Activated naive CD8-positive, alpha-beta T cell treated with anti-CD3 and anti-CD28 coated beads for 36 hours (primary cell): Measurements from ENCODE around the gene INSYN2A. TPM values are rescaled to one million over a fixed set of nuclear protein-coding genes. Genes with fewer than 3 reads are reported as not detected.

ENCODE experiments used
- DNase-seq: peaks from one replicate; pipeline ENCODE4 v3.0.0; 2021
- H3K27ac Mint-ChIP-seq: one replicate; pipeline ENCODE4 v1.8.0; 2022; ENCODE audit warnings: mild to moderate bottlenecking, moderate library complexity, mixed read lengths
- H3K27me3 Mint-ChIP-seq: one replicate; pipeline ENCODE4 v1.8.0; 2022; ENCODE audit warnings: mild to moderate bottlenecking, mixed read lengths
- H3K36me3 Mint-ChIP-seq: one replicate; pipeline ENCODE4 v1.8.0; 2021; ENCODE audit warnings: mild to moderate bottlenecking, mixed read lengths
- H3K4me1 Mint-ChIP-seq: one replicate; pipeline ENCODE4 v1.8.0; 2021; ENCODE audit warnings: mixed read lengths
- H3K4me3 Mint-ChIP-seq: one replicate; pipeline ENCODE4 v1.8.0; 2022; ENCODE audit warnings: mild to moderate bottlenecking, moderate library complexity, mixed read lengths
- H3K9me3 Mint-ChIP-seq: one replicate; pipeline ENCODE4 v1.8.0; 2022; ENCODE audit warnings: mixed read lengths
- total RNA-seq, 2 experiments: library from RNA; stranded (reverse); gene quantifications; one replicate each; pipeline ENCODE4 v1.2.3, GENCODE V29; 2021

INSYN2A gene
- total RNA-seq, 2 experiments from 2014 or later = not detected

DNA sequence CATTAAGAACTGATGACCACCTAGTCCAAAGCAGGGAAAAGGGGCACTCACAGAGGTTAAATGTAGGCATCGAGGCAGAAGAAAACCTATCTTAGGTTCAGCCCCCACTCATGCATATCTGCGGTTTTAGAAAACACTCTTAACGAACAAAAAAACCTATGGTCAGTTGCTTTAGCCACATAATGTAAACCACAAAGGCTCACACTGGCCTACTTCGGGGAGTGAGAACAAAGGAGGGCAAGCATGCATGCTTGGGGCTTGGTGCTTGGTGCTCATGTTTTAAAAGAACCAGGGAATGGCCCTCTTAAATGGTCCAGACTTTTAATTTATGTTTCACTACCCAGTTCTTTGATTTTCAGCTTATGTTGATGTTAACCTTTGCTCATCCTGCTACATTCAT, 14.2 kb downstream of the INSYN2A start:
- Mint-ChIP-seq H3K27me3 (no peaks in the 10 kb centered on the region), H3K9me3 (no peaks in the 10 kb centered on the region), H3K4me3 (no peak overlapping the region), H3K36me3 (no peaks in the 10 kb centered on the region), H3K4me1 (no peaks in the 10 kb centered on the region), H3K27ac (no peak overlapping the region)
- no peak for DNase-seq

DNA sequence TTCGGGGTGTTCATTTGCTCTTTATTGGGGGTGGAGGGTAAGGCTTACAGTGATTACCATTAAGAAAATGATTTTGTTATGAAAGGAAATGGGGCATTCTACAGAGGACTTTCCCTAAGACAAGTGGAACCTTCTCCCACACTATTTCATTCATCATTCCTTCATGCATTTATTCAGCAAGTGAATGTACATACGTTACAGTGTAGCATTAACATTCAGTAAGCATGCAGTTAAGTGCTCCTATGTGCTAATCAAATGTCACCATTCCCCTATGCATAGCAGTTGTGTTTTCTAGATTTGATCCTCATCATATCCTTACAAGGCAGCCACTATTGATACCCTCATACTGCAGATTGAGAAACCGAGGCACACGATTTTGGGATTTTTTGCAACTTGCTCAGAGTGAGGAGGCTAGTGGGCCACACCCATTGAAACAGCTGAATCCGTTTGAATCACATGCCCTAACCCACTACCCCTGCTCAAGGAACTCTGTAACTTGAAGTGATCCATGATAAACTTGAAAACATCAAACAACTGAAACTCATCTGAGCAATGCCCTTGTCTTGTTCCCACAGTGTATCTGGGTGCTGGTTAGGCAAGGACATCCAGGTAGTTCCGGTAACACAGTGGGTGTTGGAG, 16.7 kb downstream of the INSYN2A start:
- Mint-ChIP-seq H3K4me1 (no peaks in the 10 kb centered on the region), H3K9me3 (no peaks in the 10 kb centered on the region), H3K36me3 (no peaks in the 10 kb centered on the region), H3K27ac (no peak overlapping the region), H3K27me3 (no peaks in the 10 kb centered on the region), H3K4me3 (no peak overlapping the region)
- DNase-seq = no peak

DNA sequence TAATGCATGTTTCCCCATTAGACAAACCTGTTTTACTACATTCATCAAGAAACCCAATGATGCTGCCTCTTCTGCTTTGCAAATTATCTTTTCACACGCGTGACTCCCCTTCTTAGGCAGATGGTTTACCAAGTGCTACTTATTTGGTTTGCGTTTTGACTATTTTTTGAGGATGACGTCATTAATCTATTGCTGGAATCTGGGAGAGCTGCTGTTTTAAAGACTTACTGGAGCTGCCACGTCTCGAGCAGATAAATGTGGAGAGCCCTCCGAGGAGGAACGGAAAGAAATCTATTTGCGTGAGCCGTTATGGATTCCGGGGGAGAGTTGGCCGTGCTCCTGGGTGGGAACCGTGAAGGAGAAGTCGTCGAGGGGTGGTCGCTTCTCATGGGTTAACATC, 19.7 kb downstream of the INSYN2A start:
- no peak for DNase-seq
- H3K9me3 Mint-ChIP-seq = no peaks in the 10 kb centered on the region
- no peak overlapping the region for H3K27ac Mint-ChIP-seq
- H3K4me1 Mint-ChIP-seq = no peaks in the 10 kb centered on the region
- no peaks in the 10 kb centered on the region for H3K36me3 Mint-ChIP-seq
- H3K27me3 Mint-ChIP-seq = no peaks in the 10 kb centered on the region
- no peak overlapping the region for H3K4me3 Mint-ChIP-seq

DNA sequence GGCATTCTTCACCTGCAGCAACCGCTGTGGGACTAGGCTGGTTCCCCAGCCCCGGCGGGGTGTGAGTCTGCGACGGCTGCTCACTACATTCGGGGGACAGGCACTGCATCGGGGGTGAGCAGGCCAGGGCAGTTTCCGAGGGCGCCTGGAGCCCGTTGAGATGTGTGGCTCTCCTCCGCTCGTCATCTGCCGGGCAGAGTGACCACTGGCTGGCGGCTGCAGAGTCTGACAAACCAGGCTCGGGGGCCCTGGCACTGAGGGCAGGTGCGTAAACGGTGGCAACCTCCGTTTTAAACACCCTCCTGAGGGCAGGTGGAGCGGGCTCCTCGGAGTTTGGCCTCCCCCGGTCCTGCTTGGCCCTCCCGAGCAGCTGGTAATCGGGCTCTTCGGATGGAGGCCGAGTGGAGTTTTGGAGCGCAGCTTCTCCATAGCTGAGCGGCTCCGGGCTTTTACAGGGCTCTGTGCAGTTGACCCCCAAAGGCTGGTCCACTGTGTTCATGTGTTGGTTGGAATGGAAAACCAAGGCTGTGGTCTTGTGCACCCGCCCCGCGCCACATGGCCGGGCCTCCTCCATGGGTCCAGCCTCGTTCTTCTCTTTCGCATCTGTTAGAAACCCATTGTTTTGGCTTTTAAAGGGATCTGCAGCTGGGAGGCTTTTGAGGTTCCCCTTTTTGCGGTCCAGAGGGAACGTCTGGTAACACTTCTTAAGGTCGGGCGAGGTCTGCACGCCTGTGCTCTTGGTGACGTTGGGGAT, 20.9 kb downstream of the INSYN2A start:
- no peaks in the 10 kb centered on the region for H3K4me1 Mint-ChIP-seq
- no peak overlapping the region for H3K27ac Mint-ChIP-seq
- DNase-seq = no peak
- no peaks in the 10 kb centered on the region for H3K36me3 Mint-ChIP-seq
- no peaks in the 10 kb centered on the region for H3K9me3 Mint-ChIP-seq
- no peaks in the 10 kb centered on the region for H3K27me3 Mint-ChIP-seq
- H3K4me3 Mint-ChIP-seq = no peak overlapping the region

DNA sequence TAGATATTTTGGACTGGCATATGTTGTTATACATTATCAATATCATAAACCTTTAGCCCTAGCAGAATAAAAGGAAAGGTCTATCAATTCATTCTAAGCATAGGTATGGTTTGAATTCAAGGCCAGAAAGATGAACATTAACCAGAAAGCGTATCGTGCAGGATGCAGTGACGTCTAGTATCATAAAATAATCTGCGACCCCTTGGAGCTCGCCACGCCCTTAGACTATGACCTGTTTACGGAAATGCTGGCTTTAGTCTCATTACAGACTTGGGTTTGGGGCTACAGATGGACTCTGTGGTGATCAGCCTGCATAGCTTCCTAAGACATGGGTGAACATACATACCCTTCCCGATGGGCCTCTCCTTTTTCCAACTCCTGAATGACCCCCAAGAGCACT, 21.5 kb downstream of the INSYN2A start:
- Mint-ChIP-seq H3K4me3 (no peak overlapping the region), H3K9me3 (no peaks in the 10 kb centered on the region), H3K27me3 (no peaks in the 10 kb centered on the region), H3K4me1 (no peaks in the 10 kb centered on the region), H3K27ac (no peak overlapping the region), H3K36me3 (no peaks in the 10 kb centered on the region)
- DNase-seq = no peak

DNA sequence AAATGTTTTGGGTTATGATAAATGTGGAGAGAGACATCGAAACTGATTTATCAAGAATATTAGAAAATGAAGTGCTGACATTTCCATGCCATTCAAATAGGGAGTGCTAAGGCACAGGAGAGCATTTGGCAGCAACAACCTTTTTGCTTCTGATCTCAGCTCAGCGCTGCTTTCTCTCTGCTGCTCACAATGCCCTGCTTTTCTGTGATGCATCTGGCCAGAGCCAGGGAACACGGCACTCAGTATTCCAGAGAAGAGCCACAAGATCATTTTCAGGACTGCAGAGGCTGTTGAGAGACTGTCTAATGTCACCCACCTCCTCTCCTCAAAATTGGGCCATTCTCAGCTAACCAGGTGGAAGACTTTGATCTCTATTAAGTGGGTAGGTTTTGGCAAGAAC, 28.1 kb downstream of the INSYN2A start:
- no peaks in the 10 kb centered on the region for H3K36me3 Mint-ChIP-seq
- no peaks in the 10 kb centered on the region for H3K9me3 Mint-ChIP-seq
- no peak for DNase-seq
- H3K4me3 Mint-ChIP-seq = no peak overlapping the region
- H3K27me3 Mint-ChIP-seq = no peaks in the 10 kb centered on the region
- H3K4me1 Mint-ChIP-seq = no peaks in the 10 kb centered on the region
- no peak overlapping the region for H3K27ac Mint-ChIP-seq

DNA sequence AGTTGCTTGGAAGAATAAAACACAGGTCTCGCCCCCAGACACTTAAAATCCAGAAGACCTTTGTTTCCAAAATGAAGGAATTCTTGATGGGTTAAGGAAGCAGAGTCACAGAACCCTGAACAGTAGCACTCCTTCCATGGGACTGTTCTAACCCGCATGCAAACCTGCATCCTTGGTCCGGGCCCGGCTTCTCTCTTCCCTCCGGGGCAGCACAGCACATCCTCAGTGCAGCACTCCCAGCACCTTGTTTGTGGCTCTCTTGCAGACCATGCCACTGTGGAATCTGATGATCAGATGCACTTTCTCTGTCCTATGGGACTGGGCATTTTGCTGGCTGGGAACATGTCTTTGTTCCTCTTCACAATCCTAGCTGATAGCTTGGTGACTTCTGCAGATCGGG, 33.5 kb downstream of the INSYN2A start:
- no peak for DNase-seq
- Mint-ChIP-seq H3K27me3 (no peaks in the 10 kb centered on the region), H3K36me3 (no peaks in the 10 kb centered on the region), H3K4me3 (no peak overlapping the region), H3K4me1 (no peaks in the 10 kb centered on the region), H3K9me3 (no peaks in the 10 kb centered on the region), H3K27ac (no peak overlapping the region)

DNA sequence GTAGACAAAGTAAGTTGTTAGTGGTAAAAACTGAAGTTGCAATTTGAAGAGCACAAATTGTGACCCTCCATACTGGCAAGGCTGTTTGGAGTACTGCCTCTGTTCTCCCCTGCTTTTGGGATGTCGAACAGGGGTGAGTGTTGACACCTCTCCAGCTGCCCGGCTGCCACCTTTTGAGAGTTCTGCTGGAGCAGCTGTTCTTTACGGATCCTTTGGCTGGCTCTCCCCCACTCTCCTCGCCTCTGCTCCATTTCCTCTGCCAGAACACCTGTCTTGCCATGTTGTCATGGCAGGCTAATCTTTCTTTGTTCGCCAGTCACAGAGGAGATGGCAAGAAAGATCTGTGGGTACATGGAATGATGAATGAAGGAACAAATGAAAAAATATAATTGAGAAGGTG, 34.9 kb downstream of the INSYN2A start:
- Mint-ChIP-seq H3K4me1 (no peaks in the 10 kb centered on the region), H3K27ac (no peak overlapping the region), H3K36me3 (no peaks in the 10 kb centered on the region), H3K27me3 (no peaks in the 10 kb centered on the region), H3K4me3 (no peak overlapping the region), H3K9me3 (no peaks in the 10 kb centered on the region)
- DNase-seq = no peak

DNA sequence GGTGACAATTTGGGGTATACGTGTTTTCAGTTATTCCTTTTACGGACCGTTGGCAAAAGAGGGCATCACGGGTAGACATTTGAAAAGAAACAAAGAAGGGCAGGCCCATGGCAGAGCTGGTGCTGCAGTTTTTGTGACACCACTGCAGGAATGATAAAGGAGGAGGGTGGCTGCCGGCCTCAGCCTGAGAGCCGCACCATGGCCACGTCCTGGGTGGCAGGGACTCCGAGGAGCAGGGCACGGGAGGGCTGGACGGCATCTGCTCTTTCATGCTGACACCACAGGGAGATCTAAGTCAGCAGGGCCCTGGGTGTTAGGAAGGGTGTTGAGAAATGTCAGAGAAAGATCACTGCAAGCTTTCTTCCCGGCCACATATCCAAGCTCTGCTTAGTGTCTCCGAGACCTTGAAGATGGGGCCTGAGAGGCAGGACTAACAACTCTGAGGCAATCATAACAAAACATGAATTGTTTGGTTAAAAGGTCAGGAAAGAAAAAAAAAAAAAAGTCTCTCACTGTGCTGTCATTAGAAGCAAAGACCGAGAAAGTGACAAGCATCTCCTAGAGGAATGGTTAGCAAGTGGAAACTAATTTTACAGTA, 36.6 kb downstream of the INSYN2A start:
- H3K4me3 Mint-ChIP-seq = no peak overlapping the region
- no peaks in the 10 kb centered on the region for H3K9me3 Mint-ChIP-seq
- DNase-seq = no peak
- no peak overlapping the region for H3K27ac Mint-ChIP-seq
- no peaks in the 10 kb centered on the region for H3K36me3 Mint-ChIP-seq
- H3K4me1 Mint-ChIP-seq = no peaks in the 10 kb centered on the region
- H3K27me3 Mint-ChIP-seq = no peaks in the 10 kb centered on the region

DNA sequence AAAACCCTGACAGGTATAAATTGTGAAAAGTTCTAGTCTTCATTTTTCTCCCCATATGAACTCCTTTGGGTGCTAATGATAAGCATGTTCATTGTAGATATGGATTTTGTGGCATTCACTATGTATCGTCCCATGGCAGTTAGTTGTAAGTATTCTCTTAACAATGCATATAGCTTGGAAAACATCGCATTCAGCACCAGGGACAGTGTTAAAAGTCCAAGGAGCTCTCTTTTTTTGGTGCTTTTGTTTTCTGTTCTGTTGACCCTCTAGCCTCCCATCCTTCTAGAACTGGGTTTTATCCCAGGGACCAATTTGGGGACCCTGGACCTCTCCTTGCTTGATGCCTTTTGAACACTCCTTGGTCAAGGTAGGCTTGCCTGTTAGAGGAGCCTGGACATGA, 37.7 kb downstream of the INSYN2A start:
- DNase-seq = no peak
- H3K27ac Mint-ChIP-seq = no peak overlapping the region
- no peaks in the 10 kb centered on the region for H3K27me3 Mint-ChIP-seq
- no peaks in the 10 kb centered on the region for H3K36me3 Mint-ChIP-seq
- no peaks in the 10 kb centered on the region for H3K4me1 Mint-ChIP-seq
- H3K4me3 Mint-ChIP-seq = no peak overlapping the region
- no peaks in the 10 kb centered on the region for H3K9me3 Mint-ChIP-seq

DNA sequence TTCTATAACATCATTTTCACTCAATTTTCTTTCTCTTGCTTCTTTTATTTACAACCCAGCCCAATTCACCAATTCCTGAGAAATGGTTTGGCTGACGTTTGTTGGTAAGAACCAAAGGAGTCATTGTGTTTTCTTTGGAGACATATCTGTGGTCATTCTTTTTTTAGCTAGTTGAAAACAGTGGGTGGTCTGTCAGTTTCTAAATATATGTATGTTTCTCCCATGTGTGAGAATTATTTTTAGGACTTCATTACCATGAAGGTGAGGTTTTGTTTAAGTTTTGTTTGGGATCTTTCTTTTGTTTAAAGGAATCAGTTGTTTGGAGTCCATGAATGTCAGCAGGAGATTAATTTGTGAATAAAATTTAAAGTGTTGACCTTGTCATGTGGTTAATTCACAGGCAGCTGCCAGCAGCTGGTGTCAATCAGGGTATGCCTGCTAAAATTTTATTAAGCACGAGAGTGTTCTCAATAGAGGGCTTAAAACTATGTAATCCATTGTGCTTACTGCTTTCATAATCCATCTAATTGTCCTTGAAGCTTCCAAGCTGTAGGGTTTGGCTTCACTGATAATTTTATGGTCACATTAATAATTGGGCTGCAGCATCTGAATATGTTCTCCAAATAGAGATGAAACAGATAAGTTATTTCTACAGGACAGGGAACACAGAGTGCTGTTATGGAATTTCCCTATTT, 38.7 kb downstream of the INSYN2A start:
- Mint-ChIP-seq H3K27me3 (no peaks in the 10 kb centered on the region), H3K4me3 (no peak overlapping the region), H3K4me1 (no peaks in the 10 kb centered on the region)

DNA sequence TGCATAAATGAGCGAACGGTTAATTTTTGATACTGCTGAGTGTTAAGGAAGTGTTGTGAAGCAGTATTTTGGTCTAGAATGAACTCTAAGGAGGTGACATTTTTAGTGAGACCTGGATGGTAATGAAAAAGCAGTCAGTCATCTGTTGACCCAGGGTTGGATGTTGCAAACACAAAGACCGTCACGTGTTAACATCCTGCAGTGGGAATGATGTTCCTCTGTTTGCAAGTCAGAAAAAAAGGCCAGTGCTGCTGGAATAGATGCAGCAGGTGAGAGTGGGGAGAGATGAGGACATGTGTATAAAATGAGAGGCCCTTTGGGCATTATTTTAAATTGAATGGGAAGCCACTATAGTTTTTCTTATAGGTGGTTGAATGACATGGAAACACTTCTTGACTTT, 39.3 kb downstream of the INSYN2A start:
- H3K36me3 Mint-ChIP-seq = no peaks in the 10 kb centered on the region
- H3K27me3 Mint-ChIP-seq = no peaks in the 10 kb centered on the region
- H3K9me3 Mint-ChIP-seq = no peaks in the 10 kb centered on the region
- no peak overlapping the region for H3K27ac Mint-ChIP-seq
- H3K4me1 Mint-ChIP-seq = no peaks in the 10 kb centered on the region
- no peak for DNase-seq
- H3K4me3 Mint-ChIP-seq = no peak overlapping the region

More for the DNA sequence above, 38.7 kb downstream of the INSYN2A start:
- no peak overlapping the region for H3K27ac Mint-ChIP-seq
- no peaks in the 10 kb centered on the region for H3K9me3 Mint-ChIP-seq
- no peaks in the 10 kb centered on the region for H3K36me3 Mint-ChIP-seq
- no peak for DNase-seq

DNA sequence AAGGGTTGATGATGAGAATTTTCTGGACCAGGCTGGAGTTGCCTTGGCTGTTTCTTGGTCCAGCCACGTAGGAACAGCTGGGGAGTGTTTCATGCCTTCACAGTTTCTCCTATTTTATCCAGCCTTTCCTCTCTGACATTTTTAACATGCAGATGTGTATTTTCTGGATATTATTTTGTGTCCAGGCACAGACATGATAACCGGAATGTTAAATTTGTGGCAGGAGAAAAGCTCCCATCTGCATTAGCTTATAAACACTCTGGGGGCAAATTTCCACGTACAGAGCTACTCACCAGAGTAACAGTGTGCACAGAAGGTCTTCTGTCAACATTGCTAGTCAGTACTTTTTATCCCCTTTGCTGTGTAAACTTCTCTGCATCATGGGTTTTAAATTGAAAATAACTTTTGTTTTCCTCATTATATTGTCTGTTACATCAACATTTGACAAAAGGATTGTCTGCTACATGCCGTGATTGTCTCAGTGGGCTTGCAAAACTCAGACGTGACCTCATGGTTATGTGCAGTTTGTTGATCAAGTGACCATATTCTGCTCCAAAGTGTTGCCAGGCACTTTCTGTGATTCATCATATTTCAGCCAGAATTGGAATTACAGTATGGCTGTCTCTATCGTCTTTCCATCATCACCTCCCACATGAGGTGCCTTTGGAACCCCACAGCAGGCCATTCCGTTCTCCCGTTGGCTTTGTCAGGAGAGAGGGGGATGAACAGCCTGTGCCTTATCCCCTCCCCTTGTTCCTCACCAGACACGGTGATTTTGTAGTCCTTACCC, 41.4 kb downstream of the INSYN2A start:
- H3K27ac Mint-ChIP-seq = no peak overlapping the region
- H3K27me3 Mint-ChIP-seq = no peaks in the 10 kb centered on the region
- no peaks in the 10 kb centered on the region for H3K4me1 Mint-ChIP-seq
- no peak for DNase-seq
- H3K9me3 Mint-ChIP-seq = no peaks in the 10 kb centered on the region
- no peaks in the 10 kb centered on the region for H3K36me3 Mint-ChIP-seq
- H3K4me3 Mint-ChIP-seq = no peak overlapping the region

DNA sequence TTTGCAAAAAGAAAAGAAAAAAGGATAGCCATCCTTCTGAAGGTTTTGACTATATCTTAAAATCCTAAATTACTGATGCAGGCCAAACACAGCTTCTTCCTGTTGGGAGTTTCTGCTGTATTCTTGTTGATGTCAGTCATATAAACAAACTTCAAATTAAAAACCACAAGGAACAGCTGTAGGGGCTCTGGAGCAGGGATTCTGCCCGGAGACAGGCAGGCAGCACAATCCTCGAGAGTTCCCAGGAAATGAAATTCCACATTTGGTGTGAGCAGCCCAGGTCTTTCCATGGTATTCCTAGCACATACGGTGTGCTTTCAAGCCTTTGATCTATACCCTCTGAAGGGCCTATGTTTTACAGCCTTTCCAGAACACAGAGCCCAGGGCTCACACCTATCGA, 43.2 kb downstream of the INSYN2A start:
- DNase-seq = no peak
- no peaks in the 10 kb centered on the region for H3K36me3 Mint-ChIP-seq
- peaks cover 2% of the 10 kb centered on the region for H3K4me1 Mint-ChIP-seq
- H3K27me3 Mint-ChIP-seq = peaks cover 3% of the 10 kb centered on the region
- H3K27ac Mint-ChIP-seq = no peak overlapping the region
- H3K9me3 Mint-ChIP-seq = no peaks in the 10 kb centered on the region
- H3K4me3 Mint-ChIP-seq = no peak overlapping the region
